GM19023 (cell line): ENCODE data around the gene PPM1E.
"Not testable (repeated sequence)": the region's sequence is repeated elsewhere in the genome, so short reads cannot be mapped to it uniquely, and the experiment has no call there.

ENCODE experiments used
- ATAC-seq: cut with Tn5 transposase; IDR thresholded peaks from one replicate; pipeline ENCODE4 v1.9.1; 2021; ENCODE audit warnings: mild to moderate bottlenecking, moderate library complexity; ENCODE audit not compliant: unreplicated experiment

PPM1E gene

DNA sequence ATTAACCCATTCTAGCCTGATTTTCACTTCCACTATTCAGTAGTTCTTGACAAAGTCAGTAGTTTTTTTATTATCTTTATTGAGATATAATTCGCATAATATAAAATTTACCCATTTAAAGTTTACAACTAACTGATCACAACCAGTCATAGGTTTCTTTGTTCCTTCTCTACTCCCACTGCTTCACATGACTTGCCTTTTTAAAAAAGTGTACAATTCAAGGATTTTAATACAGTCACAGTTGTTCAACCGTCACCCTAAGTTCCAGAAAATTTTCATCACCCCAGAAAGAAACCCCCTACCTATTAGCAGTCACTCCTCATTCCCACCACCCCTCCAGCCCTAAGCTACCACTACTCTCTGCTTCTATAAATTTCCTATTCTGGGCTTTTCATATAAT is 188.5 kb downstream of the PPM1E start:
- ATAC-seq: no peak

DNA sequence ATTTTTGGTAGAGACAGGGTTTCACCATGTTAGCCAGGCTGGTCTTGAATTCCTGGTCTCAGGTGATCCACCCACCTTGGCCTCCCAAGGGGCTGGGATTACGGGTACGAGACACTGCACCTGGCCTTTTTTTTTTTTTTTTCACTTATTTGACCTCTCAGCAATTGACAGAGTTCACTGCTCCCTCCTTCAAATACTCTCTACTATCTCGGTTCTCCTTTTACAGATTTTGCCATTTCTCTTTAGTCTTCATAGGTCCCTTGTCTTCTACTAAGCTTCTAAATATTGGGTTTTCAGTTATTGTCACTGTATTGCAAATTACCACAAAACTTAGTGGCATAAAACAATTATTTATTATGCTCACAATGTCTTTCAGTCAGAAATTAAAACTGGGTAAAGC is 191.8 kb downstream of the PPM1E start:
- no peak for ATAC-seq

DNA sequence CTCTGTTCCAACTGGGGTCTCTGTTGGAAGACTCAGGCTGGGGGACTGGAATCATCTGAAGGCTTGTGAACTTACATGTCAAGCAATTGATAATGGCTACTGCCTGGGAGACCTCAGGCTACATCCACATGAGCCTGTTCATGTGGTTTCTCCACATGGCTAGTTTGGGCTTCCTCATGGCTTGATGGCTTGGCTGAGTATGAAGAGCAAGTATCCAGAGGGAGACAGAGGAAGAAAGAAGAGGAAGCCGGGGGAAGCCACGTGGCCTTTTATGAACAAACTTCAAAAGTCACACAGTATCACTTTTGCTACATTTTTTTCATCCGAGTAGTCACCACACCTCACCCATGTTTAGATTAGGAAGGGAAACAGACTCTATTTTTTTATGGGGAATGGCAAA is 192.2 kb downstream of the PPM1E start:
- ATAC-seq: no peak

DNA sequence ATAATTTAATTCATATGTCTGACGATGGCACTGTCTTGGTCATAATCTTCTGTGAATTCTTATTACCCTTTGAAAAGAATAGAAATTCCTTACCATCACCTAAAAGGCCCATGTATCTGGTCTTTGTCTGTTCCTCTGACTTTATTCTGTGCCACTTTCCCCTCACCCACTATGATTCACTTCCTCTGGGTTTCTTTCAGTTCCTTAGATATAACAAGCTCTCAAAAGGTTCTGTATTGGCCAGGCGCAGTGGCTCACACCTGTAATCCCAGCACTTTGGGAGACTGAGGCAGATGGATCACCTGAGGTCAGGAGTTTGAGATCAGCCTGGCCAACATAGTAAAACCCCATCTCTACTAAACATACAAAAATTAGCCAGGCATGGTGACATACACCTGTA is 198.7 kb downstream of the PPM1E start:
- ATAC-seq: not testable (repeated sequence)

DNA sequence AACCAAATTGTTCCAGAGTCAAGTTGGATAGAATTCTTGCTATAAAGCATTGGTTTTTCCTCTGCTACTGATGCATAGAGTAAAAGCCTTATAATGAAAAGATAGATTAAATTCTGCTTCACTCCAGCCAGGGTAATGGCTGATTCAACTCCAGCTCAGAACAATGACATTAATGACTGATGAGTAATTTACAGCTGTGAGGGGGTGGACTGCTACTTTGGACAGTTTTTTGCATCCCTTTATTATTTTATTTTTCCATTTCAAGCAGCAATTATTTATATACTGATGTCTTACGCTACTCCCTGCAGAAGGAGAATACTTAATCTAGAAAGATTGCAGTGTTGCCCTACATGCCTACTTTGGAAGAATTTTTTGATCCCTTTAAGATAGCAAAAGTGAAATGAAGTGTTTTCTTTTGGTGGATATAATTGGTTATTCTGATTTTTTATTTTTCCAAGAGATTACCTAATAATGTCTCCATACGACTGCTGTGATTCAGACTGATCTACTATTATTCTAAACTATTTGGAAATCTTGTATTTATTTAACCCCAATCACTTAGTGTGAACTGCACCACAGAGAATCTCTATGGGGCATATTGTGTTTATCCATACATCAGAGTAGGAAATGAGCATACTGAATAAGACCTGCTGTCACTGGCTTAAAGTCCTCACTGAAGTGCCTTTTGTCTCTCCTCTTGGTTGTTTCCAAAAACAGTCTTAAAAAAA is 201.5 kb downstream of the PPM1E start:
- no peak for ATAC-seq

DNA sequence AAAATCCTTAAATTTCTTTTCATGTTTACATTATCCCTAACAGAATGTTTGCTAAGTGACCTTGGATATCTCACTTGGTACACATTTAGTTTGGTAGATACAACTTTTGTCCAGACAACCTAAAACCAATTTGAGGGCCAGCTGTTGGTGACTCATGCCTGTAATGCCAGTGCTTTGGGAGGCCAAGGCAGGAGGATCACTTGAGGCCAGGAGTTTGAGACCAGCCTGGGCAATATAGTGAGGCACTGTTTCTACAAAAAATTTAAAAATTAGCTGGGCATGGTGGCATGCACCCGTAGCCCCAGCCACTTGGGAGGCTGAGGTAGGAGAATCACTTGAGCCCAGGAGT is 202.0 kb downstream of the PPM1E start:
- ATAC-seq: not testable (repeated sequence)

DNA sequence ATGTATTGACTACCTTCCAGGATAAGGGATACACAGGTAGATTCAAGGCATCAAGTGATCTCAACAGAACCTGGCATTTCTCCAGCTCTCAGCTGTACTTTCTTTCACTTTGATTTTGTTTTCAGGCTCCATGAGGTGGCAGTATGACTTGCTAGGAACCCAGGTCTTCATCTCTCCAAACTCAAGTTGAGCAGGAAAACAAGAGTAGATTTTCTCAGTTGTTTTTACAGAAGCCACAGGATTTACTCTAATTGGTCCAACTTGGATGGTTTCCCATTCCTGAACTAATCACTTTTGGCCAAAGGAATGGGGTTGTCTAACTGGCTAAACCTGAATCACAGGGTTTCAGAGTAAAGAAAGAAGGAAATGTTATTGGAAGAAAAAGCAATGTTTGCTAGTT is 204.4 kb downstream of the PPM1E start:
- ATAC-seq: no peak

DNA sequence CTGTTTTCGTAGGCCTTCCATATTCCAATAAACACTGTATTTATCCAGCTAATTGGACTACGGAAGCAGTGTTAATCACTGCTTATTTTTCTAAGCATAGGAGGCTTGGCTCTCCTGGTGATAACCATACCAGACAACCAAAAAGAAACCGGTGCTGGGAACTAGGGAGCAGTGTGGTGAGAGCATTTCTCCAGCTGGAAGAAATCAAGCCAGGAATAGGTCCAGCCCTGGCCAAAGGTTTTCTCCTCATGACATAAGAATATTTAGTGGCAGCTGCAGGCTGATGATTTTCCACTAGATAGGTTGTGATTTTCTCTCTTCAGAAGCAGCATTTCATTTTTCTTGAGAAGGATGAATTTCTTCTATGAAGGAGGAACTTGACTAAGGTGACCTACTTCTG is 209.6 kb downstream of the PPM1E start:
- no peak for ATAC-seq

DNA sequence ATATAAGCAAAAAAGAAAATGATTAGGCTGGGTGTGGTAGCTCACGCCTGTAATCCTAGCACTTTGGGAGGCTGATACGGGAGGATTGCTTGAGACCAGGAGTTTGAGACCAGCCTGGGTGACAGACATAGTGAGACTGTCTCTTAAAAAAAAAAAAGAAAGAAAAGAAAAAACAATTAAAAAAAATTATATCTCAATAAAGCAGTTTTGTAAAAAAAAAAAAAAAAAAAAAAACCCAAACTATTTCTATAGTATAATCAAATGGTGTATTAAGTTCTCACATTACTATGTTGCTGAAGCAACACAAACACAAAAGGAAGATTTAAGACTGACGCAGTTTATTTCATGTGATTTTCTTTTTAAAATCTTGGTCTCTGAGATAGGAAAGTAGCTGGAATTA is 210.6 kb downstream of the PPM1E start:
- ATAC-seq: no peak

DNA sequence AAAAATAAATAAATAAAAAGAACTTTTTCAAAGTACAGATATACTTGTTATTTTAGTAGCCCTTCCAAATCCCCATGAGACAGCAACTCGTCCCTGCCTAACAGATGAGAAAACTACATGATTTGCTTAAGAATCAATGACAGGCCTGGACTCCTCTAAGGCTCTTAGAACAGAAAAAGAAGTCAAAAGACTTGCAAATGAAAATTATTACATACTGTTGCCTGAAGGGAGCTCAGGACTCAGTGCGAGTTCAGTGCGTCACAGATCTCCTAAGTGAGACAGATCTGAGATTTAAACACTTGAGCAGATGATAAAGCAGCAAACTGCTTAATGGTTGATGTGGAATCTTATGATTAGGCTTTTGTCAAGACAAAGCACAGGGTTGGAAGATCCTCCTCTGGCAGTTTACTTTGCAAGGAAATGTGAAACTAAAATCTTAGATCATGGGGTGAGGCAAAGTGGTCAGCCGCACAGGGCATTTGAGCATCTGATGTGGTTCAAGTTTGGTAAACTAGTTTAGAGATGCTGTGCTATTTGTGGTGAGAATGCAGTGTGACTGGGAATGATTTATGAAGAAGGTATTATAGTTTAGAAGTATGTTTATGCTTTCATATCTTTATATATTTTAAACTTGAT is 212.9 kb downstream of the PPM1E start:
- ATAC-seq: no peak

DNA sequence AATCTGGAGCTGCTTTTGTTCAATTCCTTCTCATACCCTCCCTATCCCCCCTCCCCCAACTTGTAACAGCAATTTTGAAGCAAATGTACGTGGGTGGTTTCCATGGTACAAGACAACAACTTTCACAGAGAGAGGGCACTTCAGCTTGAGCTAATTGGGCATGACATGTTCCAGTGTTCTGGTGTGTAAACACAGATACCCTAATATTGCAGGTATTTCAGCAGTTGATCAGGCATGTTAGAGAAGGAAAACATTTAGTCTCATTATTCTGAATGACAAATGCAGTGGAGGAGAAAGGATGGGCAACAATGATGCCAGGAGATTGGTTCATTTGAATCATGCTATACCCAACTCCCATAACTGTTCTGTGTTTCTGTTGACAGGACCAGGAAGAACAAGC is 213.5 kb downstream of the PPM1E start:
- no peak for ATAC-seq

DNA sequence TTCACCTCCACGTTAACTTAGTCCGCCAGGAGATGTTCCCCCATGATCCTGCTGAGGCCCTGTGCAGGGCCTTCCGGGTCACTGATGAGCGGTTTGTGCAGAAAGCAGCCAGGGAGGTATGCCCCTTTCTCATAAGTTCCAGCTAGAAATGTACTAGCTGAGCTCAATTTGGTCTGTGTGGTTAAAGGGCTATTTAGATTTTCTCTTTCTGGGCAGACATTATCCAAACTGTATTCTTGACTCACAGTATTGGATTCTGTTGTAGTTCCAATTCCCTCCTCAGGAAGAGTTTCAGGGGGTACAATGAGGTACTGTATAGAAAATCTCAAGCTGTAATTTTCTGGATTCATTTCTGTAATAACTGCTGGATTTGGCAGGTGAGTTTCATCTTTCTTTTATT is 214.0 kb downstream of the PPM1E start:
- no peak for ATAC-seq

DNA sequence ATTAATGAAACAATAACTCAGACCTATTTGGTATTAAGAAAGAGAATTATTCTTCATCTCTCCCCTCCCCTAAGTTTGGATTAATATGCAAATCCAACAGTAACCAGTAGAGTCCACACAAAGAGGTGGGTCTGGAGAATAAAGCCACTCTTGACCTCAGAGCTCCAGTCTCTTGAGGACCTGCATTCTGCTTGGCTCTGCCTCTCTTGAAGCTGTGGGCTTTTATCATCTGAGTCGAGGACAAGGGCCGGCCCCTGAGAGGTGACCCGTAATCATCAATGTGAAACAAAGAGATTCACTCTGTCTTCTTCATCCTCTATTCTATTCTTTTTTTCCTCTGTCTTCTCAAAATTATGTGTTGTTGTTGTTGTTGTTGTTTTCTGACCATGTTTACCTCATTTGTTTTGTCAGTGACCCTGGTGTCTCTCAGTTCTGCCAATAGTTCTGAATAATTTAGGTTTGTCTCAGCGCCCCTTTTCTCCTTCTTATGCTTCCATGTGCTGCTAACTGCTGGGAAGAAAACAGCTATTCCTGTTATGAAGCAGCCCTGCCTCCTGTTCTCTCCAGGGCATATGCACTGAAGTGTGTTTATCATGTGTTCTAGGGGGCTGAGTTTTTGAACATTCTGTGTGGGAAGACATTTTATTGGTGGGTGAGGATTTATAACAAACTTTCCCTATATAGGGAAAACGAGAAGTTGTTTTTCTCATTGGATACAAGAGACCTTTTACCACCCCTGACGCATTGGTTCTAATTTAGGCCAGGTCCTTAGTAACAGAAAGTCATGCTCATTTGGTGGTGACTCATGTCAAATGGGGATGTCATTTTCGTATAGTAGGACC is 215.2 kb downstream of the PPM1E start:
- no peak for ATAC-seq

DNA sequence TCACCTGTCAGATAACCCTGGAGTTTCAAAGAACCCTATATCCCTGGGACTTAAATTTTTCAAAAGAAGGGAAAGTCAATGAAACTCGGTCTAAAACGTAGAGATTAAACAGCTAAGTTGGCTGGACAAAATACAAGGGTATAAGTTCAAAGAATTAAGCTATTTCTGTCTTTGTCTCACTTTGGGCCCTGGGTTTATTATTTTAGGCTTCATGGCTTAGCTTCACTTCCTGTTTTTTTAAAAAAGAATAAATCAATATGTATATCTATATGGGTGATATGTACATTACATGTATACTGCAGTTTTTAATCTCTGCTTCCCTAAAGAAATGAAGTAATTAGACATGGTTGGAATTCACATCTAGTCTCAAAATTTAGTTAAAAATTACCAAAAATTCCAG is 218.7 kb downstream of the PPM1E start:
- ATAC-seq: no peak

DNA sequence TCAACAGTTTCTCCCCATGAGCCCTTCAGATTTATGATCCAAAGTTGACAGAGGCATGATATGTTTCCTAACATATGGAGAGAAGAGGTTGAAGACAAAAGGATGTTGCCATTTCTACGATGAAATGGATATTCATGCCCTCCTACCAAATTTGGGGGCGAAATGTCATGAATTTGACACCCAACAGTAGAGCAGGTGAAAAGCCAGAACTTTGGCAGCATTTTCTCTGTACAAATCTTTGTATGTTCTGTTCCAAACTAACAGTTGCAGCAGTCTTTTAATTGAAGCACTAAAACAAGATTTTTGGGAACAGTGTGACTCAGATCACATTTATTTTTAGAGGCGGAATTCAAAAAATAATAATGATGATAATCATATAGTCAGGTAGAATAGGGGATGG is 220.9 kb downstream of the PPM1E start:
- ATAC-seq: no peak

DNA sequence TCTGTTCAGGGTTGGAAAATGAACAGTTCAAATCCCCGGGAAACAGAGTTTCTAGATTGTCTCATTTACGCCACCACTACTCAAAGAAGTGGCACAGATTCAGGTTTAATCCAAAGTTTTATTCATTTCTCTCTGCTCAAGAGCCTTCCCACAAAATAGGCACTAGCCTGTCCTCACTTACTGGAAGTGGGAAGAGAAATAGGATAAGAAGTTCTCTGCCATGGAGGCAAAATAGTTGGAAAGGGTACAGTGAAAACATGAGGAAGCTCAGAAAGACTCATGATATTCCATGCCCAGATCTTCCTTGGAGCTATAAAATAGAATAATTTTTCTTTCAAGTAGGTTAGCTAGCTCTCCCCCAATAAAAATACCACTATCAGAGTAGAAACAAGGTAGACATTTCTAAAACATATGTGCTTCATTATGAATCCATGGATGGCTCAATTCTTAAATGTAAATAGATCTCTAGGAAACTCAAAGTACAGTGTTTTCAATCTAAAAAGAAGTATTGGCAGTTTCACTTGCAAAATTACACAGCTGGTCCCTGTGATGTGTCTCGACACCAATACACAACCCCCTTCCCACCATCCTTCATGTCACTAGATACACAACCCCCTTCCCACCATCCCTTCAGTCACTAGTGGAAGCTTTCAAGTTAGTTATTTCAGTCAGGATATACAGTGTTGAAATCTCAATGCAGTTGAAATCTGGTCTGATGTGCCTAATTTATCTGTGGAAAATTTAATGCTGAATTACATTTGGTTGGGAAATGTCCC is 225.2 kb downstream of the PPM1E start:
- no peak for ATAC-seq

DNA sequence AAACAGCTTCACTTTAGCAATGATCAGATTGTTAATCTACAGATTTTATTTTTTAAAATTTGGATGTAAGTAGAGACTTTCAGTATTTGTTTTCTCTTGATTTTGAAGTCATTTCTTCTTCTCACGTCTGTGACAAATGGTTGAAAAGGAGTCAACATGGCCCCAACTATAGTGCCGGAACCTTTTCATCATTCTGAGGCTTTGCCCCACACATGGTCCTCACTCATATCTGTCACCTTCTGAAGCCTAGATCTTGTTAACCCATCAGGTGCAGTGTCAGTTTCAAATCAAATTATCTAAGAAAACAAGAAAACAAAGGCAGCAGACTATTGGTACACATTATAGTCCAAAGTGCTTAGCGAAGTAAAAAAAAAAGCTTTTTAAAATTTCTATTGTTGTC is 227.0 kb downstream of the PPM1E start:
- no peak for ATAC-seq

DNA sequence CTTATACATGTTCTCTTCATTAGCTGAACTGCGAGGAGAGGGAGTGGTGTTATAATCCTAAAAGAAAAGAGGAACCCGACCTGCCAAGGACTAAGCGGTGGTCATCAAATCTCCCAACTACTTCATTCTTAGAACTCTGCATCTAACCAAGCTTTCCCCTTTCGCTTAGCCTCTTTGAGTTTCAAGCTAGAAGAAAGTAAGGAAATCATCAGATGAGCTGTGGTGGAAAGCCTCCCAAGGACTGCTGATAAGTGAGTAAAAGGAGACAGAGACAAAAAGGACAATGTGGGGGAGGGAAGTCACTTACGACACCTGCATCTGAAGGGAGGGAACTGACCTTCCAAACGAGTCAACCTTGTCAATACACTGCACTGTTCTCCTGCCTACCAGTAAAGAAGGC is 229.7 kb downstream of the PPM1E start:
- no peak for ATAC-seq

DNA sequence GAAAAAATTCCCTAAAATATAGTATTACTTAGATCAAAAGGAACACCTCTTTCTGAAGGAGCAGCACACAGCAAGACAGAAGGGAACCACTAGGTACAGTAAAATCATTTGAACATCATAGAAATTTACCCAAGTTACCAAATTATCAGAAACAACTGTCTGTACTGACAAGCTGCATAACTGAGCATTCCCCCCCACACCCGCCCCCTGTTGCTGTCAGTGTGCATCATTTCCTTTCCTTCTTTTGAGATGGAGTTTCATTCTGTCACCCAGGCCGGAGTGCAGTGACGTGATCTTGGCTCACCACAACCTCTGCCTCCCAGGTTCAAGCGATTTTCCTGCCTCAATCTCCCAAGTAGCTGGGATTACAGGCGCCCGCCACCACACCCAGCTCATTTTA is 230.3 kb downstream of the PPM1E start:
- no peak for ATAC-seq

DNA sequence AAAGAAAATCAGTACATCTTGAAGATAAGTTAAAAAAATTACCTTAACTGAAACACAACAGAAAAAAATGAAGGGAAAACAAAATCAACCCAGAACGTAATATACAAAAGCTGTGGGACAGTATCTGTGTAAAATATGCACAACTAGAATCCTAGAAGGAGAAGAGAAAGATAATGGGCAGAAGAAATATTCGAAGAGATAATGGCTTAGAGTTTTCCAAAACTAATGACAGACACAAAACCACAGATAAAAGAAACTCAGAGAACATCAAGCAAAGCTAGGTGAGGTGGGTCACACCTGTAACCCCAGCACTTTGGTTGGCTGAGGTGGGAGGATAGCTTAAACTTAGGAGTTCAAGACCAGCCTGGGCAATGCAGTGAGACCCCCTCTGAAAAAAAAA is 234.0 kb downstream of the PPM1E start:
- no peak for ATAC-seq

DNA sequence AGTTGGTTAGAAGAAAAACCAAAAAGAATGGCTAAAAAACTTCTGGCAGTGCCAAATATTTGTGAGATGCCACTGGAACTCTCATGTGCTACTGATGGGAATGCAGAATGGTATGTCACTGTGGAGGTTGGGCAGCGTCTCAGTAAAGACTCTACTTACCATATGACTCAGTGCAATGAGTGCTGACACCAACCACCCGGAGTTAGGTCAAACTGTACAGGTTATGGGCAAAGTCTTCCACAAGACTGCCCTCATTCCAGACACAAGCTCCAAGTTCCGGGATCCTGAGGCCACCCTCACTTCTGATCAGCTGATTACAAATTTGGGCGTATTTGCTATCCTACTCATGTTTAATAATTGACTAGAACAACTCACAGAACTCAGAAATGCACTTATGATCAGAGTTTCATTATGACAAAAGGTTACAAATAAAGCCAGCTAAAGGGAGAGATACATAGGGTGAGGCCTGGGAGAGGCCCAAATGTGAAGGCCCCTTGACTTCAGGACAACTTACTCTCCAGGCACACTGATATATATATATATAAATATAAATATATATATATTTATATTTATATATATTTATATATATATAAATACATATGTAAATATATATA is 236.2 kb downstream of the PPM1E start:
- peak; percentile 64 for ATAC-seq
